ENCODE data around the gene PTPN1.

GRCh38 chr20:50541606-50542041 lies 31.4 kb downstream of the PTPN1 start:
- TF ChIP-seq CTCF (IDR thresholded peaks at IDR 0.05) (no peak), EZH2 (IDR thresholded peaks at IDR 0.05) (no peak)

Data from neural progenitor cell (in vitro differentiated cells).